Smooth muscle cell (in vitro differentiated cells): Measurements from ENCODE around the gene CTPS1. TPM values are rescaled to one million over a fixed set of nuclear protein-coding genes. Genes with fewer than 3 reads are reported as not detected.

Experiments
- DNase-seq: peaks from one replicate; lab custom pipeline; 2025; ENCODE audit not compliant: unreplicated experiment; lab: John Stamatoyannopoulos, UW
- H2AFZ ChIP-seq: fragments of 200-600 bp; sonication (generic); 2 replicates; pipeline ENCODE4 v1.6.0; 2016; ENCODE audit warnings: antibody characterized with exemption, low read depth, mild to moderate bottlenecking
- H3F3A ChIP-seq: fragments of 200-600 bp; sonication (generic); 2 replicates; pipeline ENCODE4 v1.6.0; 2017; ENCODE audit warnings: antibody characterized with exemption, low read depth
- H3K27ac ChIP-seq: fragments of 200-600 bp; sonication (generic); 2 replicates; pipeline ENCODE4 v1.5.1; 2016; ENCODE audit warnings: low read depth, mild to moderate bottlenecking
- H3K27me3 ChIP-seq: fragments of 200-600 bp; sonication (generic); 2 replicates; pipeline ENCODE4 v1.6.1; 2016; ENCODE audit warnings: low read depth, mild to moderate bottlenecking
- H3K36me3 ChIP-seq: fragments of 200-600 bp; sonication (generic); 2 replicates; pipeline ENCODE4 v1.5.1; 2016; ENCODE audit warnings: low read depth
- H3K4me1 ChIP-seq: fragments of 200-600 bp; sonication (generic); 2 replicates; pipeline ENCODE4 v1.5.1; 2016; ENCODE audit warnings: low read depth
- H3K4me2 ChIP-seq: fragments of 200-600 bp; sonication (generic); 2 replicates; pipeline ENCODE4 v1.6.0; 2016; ENCODE audit warnings: mild to moderate bottlenecking
- H3K4me3 ChIP-seq: fragments of 200-600 bp; sonication (generic); 2 replicates; pipeline ENCODE4 v1.5.1; 2016; ENCODE audit warnings: mild to moderate bottlenecking
- H3K79me2 ChIP-seq: fragments of 200-600 bp; sonication (generic); 2 replicates; pipeline ENCODE4 v1.6.0; 2016; ENCODE audit warnings: low read depth, mild to moderate bottlenecking
- H3K9ac ChIP-seq: fragments of 200-600 bp; sonication (generic); 2 replicates; pipeline ENCODE4 v1.6.0; 2016; ENCODE audit warnings: low read depth
- H3K9me3 ChIP-seq: fragments of 200-600 bp; sonication (generic); replicated peaks from 2 replicates; pipeline ENCODE4 v1.5.1; 2016; ENCODE audit warnings: low read depth
- H4K20me1 ChIP-seq: fragments of 200-600 bp; sonication (generic); 2 replicates; pipeline ENCODE4 v1.6.0; 2016; ENCODE audit warnings: low read depth
- WGBS: methylation state at CpG from one replicate; pipeline ENCODE4 v1.1.7; 2016; ENCODE audit warnings: low lambda C conversion rate; 5-methylcytosine and 5-hydroxymethylcytosine counted together
- polyA plus RNA-seq: library from polyadenylated mRNA; unstranded; fragments of >200 nt; fragmentation: Nextera tagmentation; extraction: Ambion mirVana; gene quantifications from 2 replicates; pipeline ENCODE4 v1.2.1, GENCODE V29; 2016
- total RNA-seq: library from RNA; depleted of rRNA; stranded (reverse); fragments of >200 nt; gene quantifications from 2 replicates; pipeline ENCODE4 v1.2.3, GENCODE V29; 2014
- TF ChIP-seq, protein P1 (sequence below): fragments of 200-600 bp; sonication (generic); IDR thresholded peaks from 2 replicates; pipeline ENCODE4 v1.5.1; 2017; ENCODE audit warnings: borderline replicate concordance, mild to moderate bottlenecking, antibody characterized with exemption; ENCODE audit not compliant: insufficient read depth, poor library complexity, severe bottlenecking

Gene CTPS1
- total and polyA plus RNA-seq, 2 experiments from 2014 or later = 20.9 to 24.4 TPM

DNA sequence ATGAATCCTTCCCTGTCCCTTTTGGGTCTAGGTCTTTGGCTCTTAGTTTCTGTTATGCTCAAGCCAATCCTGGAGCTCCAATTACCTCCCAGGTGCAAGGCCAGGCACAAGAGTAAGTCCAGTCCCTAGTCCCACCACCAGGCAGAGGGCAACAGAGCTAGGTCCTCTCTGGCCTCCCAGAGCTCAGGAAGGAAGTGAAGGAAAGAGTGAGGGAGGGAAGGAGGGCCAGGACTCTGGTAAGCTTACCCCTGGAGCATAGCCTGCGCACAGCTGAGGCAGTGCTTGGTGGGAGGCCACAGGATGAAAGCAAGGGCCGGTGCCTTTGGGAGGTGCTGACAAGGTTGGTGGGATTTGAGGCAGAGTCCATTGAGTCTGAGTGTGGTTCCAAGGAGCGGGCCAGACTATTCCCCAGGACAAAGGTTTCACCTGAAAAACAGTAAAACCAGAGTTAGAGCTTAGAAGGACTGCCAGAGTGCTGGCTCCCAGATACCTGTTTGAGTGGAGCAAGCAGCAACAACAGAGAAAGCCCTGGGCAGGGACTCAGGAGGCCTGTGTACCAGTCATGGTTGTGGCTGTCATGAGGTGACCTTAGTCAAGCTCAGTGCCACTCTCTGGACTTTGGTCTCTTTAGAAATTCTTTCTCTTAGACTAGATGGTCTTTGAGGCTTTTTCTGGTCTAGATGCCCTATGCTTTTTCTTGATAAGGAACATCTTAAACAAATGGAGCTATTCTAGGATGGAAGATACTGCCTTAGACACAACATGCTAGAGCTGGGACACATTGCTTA, 57.8 kb downstream of the CTPS1 start:
- no peak overlapping the region for H2AFZ ChIP-seq
- H3K4me1 ChIP-seq = no peaks in the 10 kb centered on the region
- peaks cover 4% of the 10 kb centered on the region for H3K36me3 ChIP-seq
- DNase-seq = no peak
- no peaks in the 10 kb centered on the region for H4K20me1 ChIP-seq
- H3K27ac ChIP-seq = no peak overlapping the region
- no peaks in the 10 kb centered on the region for H3F3A ChIP-seq
- no peak overlapping the region for H3K9ac ChIP-seq
- 92% methylated on average over 3 of the region's 3 CpGs for WGBS
- no peaks in the 10 kb centered on the region for H3K79me2 ChIP-seq
- H3K9me3 ChIP-seq = no peaks in the 10 kb centered on the region
- H3K4me2 ChIP-seq = no peak overlapping the region
- H3K4me3 ChIP-seq = no peak overlapping the region
- TF ChIP-seq, protein P1, sequence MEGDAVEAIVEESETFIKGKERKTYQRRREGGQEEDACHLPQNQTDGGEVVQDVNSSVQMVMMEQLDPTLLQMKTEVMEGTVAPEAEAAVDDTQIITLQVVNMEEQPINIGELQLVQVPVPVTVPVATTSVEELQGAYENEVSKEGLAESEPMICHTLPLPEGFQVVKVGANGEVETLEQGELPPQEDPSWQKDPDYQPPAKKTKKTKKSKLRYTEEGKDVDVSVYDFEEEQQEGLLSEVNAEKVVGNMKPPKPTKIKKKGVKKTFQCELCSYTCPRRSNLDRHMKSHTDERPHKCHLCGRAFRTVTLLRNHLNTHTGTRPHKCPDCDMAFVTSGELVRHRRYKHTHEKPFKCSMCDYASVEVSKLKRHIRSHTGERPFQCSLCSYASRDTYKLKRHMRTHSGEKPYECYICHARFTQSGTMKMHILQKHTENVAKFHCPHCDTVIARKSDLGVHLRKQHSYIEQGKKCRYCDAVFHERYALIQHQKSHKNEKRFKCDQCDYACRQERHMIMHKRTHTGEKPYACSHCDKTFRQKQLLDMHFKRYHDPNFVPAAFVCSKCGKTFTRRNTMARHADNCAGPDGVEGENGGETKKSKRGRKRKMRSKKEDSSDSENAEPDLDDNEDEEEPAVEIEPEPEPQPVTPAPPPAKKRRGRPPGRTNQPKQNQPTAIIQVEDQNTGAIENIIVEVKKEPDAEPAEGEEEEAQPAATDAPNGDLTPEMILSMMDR = no peak
- no peaks in the 10 kb centered on the region for H3K27me3 ChIP-seq

DNA sequence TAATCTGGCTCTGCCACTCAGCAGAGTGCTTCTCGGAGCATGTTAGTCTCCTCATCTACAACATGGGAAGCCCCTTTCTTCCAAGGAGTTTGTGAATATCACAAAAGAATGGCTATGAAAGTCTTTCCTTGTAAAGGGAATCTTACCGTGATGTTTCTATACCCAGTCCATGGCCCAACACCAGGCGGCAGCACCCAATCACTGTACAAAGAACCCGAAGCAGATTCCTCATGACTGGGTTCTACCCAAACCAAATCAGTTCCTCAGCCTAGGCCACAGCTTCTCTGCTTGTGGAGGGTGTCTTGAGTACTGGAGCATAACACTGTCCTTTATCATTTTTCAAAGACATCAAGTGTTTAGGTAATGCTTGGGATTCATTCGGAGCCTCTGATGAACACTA, 58.6 kb downstream of the CTPS1 start:
- no peaks in the 10 kb centered on the region for H3K4me1 ChIP-seq
- no peaks in the 10 kb centered on the region for H4K20me1 ChIP-seq
- no peak overlapping the region for H3K9ac ChIP-seq
- H3K79me2 ChIP-seq = no peaks in the 10 kb centered on the region
- DNase-seq = no peak
- no peaks in the 10 kb centered on the region for H3F3A ChIP-seq
- no peak overlapping the region for H3K4me2 ChIP-seq
- TF ChIP-seq, protein P1 = no peak
- H3K4me3 ChIP-seq = no peak overlapping the region
- H2AFZ ChIP-seq = no peak overlapping the region
- peaks cover 4% of the 10 kb centered on the region for H3K36me3 ChIP-seq
- no peaks in the 10 kb centered on the region for H3K27me3 ChIP-seq
- WGBS = 93% methylated on average over 5 of the region's 5 CpGs
- no peak overlapping the region for H3K27ac ChIP-seq
- no peaks in the 10 kb centered on the region for H3K9me3 ChIP-seq

DNA sequence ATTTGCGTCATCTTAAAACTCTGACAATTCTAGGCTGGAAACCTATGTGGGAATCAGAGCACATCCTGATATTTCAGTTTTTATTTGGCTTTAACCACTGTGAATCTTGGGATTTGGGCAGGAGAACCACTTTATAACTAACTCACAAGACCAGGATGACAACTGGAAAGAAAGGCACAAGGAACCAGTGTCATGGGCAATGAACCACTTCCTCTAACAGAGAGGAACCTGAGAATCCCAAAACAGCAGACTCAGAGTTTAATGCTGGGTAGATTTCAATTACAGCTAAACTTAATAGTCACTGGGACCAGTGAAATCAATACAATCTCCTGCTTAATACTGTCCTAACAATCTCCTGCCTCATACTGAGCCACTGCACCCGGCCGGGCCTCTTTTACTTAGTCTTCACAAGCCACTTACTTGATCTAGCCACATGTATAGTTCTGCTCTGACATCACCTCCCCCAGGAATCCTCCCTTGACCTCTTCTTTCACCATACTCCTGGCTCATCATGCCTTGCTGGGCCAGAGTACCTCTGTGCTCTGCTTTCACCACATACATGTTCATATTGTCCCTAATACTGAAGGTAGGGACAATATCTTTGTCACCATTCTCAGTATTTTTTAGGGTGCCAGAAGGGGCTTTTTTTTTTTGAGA, 62.2 kb downstream of the CTPS1 start:
- no peak overlapping the region for H3K9ac ChIP-seq
- H3K27ac ChIP-seq = no peak overlapping the region
- H4K20me1 ChIP-seq = no peaks in the 10 kb centered on the region
- H3K4me3 ChIP-seq = no peak overlapping the region
- no peak overlapping the region for H2AFZ ChIP-seq
- no peaks in the 10 kb centered on the region for H3K79me2 ChIP-seq
- no peaks in the 10 kb centered on the region for H3K4me1 ChIP-seq
- DNase-seq = no peak
- H3F3A ChIP-seq = no peaks in the 10 kb centered on the region
- no peaks in the 10 kb centered on the region for H3K27me3 ChIP-seq
- H3K9me3 ChIP-seq = no peaks in the 10 kb centered on the region
- 88% methylated on average over 3 of the region's 3 CpGs for WGBS
- no peak overlapping the region for H3K4me2 ChIP-seq
- TF ChIP-seq, protein P1 = no peak
- no peaks in the 10 kb centered on the region for H3K36me3 ChIP-seq
